ENCODE data around the gene AP2M1. TPM values are rescaled to one million over a fixed set of nuclear protein-coding genes. Genes with fewer than 3 reads are reported as not detected.

The AP2M1 gene
- total RNA-seq, 1 donor from 2014 or later: 401 TPM

DNA sequence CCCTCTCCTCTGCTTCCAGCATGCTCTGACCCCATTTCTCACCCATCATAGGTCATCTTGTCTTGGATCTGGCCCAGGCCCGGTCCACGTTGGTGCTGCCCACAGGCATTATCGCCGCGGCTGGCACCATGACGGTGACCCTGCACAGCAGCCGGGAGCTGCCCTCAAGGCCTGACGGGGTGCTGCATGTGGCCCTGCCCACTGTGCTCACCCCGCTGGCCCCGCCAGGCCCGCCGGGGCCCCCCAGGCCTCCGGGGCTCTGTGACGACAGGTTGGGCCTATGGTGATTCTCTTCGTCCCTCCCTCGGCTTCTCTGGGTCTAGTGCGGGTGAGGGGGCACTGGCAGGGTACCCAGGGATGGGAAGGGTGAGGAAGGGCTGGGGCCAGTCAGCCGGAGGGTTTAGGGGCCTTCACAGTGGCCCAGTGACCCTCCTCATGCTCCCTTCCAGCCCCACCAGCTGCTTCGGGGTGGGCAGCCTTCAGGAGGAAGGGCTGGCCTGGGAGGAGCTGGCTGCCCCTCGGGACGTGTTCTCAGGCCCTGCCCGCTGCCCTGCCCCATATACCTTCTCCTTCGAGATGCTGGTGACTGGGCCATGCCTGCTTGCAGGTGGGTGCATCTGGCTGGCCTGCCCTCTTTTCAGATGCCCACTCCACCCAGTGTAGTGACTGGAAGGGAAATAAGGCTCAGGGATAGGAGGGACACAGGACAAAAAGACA, 58.6 kb downstream of the AP2M1 start:
- H3K4me3 Mint-ChIP-seq (ENCODE audit: unreplicated experiment): no peak overlapping the region
- no peak overlapping the region for H3K27ac Mint-ChIP-seq (ENCODE audit: unreplicated experiment)
- H3K36me3 Mint-ChIP-seq (ENCODE audit: low read depth, unreplicated experiment): peaks cover 14% of the 10 kb centered on the region
- peaks cover 41% of the 10 kb centered on the region for H3K27me3 Mint-ChIP-seq (ENCODE audit: unreplicated experiment)
- TF ChIP-seq CTCF (IDR thresholded peaks at IDR 0.05; ENCODE audit: unreplicated experiment): no peak
- no peak for DNase-seq (ENCODE audit: low spot score)
- H3K9me3 Mint-ChIP-seq (ENCODE audit: unreplicated experiment): no peaks in the 10 kb centered on the region
- H3K4me1 Mint-ChIP-seq (ENCODE audit: unreplicated experiment): peaks cover 24% of the 10 kb centered on the region

Other genes with a start within 250 kb of the AP2M1 start
- 45.9 TPM for gene ABCC5, start 157.0 kb upstream of the AP2M1 start, total RNA-seq (ENCODE audit: unreplicated experiment)
- not detected for gene HTR3D, start 143.1 kb upstream of the AP2M1 start, total RNA-seq (ENCODE audit: unreplicated experiment)
- not detected for gene HTR3C, start 121.8 kb upstream of the AP2M1 start, total RNA-seq (ENCODE audit: unreplicated experiment)
- gene HTR3E, start 77.8 kb upstream of the AP2M1 start, total RNA-seq (ENCODE audit: unreplicated experiment): not detected
- 37.0 TPM for gene EIF2B5, start 39.5 kb upstream of the AP2M1 start, total RNA-seq (ENCODE audit: unreplicated experiment)
- gene DVL3, start 19.5 kb upstream of the AP2M1 start, total RNA-seq (ENCODE audit: unreplicated experiment): 103 TPM
- 68.1 TPM for gene ABCF3, start 11.3 kb downstream of the AP2M1 start, total RNA-seq (ENCODE audit: unreplicated experiment)
- gene VWA5B2, start 54.7 kb downstream of the AP2M1 start, total RNA-seq (ENCODE audit: unreplicated experiment): 1.1 TPM
- 38.6 TPM for gene ALG3, start 74.1 kb downstream of the AP2M1 start, total RNA-seq (ENCODE audit: unreplicated experiment)
- gene EEF1AKMT4, start 74.8 kb downstream of the AP2M1 start, total RNA-seq (ENCODE audit: unreplicated experiment): 5.7 TPM
- not detected for gene CAMK2N2, start 86.7 kb downstream of the AP2M1 start, total RNA-seq (ENCODE audit: unreplicated experiment)
- gene ECE2, start 101.2 kb downstream of the AP2M1 start, total RNA-seq (ENCODE audit: unreplicated experiment): not detected
- 292 TPM for gene PSMD2, start 124.4 kb downstream of the AP2M1 start, total RNA-seq (ENCODE audit: unreplicated experiment)
- 390 TPM for gene EIF4G1, start 139.8 kb downstream of the AP2M1 start, total RNA-seq (ENCODE audit: unreplicated experiment)
- 15.8 TPM for gene FAM131A, start 162.7 kb downstream of the AP2M1 start, total RNA-seq (ENCODE audit: unreplicated experiment)
- 6.3 TPM for gene CLCN2, start 186.8 kb downstream of the AP2M1 start, total RNA-seq (ENCODE audit: unreplicated experiment)
- gene POLR2H, start 186.9 kb downstream of the AP2M1 start, total RNA-seq (ENCODE audit: unreplicated experiment): 56.1 TPM
- gene THPO, start 203.4 kb downstream of the AP2M1 start, total RNA-seq (ENCODE audit: unreplicated experiment): 0.28 TPM
- gene CHRD, start 205.2 kb downstream of the AP2M1 start, total RNA-seq (ENCODE audit: unreplicated experiment): 2.4 TPM

Data from endothelial cell (in vitro differentiated cells).